Smooth muscle cell of the brain vasculature (primary cell): ENCODE measurements around the gene NAV3.

Experiments
- DNase-seq: peaks from one replicate; pipeline ENCODE4 v3.0.0-alpha.2; 2012; ENCODE audit warnings: low read depth, low spot score

NAV3 gene

DNA sequence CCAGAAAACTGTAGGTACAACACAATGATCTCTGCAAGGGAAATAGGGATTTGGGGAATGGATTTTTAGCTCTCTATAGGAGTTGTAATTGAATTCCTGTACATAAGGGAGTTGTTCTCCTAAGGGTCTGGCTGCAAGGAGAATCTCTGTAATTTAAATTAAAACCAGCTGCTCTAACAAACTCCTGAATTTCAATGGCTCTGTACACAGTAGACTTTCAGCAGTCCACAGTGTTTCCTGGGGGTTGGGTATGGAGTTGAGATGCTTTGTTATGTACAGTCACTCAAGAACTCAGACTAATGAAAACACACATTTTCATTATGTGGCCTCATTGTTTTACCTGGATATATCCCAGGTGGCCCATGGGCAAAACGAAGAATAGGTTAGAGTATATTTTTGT lies 93.2 kb downstream of the NAV3 start:
- DNase-seq: no peak

DNA sequence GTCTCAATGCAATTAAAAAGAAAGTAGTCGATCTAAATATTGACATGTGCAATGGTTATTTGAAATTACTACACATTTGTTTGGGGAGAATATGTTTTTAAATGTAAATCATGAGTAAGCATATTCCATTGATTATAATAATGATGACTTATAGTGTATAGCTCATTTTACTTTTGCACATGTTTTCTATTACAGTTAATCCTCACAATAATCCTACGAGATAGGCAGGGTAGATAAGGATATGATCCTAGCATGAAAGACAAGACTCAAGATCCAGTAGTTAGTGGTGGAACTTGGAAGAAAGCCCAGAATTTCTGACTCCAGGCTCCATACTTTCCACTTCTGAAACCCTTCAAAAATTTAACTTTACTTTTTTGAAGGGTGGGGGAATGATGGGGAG lies 94.0 kb downstream of the NAV3 start:
- no peak for DNase-seq

DNA sequence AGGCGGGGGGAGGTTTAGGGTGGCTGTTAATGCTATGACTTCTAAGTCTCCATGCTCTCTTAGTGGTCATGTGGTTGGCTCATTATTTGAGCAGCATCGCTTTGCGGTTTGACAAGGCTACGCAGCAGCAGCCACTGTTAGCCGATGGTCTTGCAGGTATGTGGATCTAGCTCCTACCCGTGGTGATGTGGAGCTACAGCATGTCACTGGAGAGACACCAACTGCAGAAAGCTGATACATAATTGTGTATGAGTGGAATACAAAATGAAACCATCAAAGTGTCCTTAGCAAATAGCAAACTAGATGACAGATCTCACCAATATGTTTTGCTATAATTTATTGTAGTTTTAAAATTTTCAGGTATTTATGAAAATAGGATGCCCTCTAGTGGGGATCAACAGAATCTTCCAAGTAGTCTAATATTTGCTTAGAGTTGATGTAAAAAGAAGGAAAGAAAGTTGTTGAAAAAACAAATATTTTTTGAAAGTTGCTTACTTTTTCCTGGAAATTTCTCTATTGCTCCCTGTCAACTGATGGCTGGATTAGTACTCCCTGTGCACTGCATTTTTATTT lies 94.9 kb downstream of the NAV3 start:
- DNase-seq: peak; percentile 75

DNA sequence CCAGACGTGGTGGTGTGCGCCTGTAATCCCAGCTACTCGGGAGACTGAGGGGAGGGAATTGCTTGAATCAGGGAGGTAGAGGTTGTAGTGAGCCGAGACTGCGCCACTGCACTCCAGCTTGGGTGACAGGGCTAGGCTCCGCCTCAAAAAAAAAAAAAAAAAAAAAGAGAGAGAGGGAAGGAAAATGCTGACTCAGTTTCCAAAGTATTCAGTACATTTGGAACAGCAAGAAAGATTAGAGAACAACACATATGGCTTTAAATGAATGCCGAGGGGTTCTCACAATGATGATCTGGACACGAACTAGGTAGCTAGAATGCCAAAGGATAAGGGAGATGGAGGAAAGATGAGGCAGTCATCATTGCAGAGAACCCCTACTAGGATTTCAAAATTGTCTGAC lies 97.4 kb downstream of the NAV3 start:
- DNase-seq: no peak

DNA sequence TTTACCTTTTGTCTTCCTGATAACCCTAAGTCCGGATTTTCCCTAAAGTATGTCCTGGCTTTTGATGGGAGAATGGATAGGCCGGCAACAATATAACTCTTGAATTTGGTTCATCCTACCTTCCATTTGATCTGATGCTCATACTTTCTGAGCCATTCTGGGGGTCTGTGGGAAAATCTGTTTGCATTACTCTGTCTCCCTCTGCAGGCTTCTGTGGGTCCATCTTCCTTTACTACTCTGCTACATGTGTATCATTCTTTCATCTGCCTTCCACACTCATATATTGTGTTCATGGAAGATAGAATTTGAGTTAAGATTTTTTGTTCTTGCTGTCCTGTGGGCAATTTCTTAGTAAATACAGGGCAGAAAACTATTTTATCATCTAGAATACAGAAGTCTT lies 101.5 kb downstream of the NAV3 start:
- DNase-seq: no peak

DNA sequence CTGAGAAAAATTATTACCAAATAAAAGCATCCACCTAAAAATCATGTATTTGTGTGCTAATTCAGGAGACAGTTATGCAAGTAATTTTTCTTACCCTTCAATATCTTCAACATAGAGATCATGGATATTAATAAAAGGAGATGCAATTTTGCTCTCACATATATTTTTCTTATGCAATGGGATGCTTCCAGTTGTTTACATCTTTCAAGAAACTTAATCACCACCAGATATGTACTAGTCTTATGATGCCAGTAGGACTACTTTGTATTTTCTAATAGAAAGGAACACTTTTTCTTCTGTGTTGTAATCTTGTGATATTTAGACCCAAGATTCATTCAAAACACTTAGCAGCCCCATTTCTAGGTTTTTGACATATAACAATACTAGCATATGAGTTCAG lies 107.6 kb downstream of the NAV3 start:
- no peak for DNase-seq

DNA sequence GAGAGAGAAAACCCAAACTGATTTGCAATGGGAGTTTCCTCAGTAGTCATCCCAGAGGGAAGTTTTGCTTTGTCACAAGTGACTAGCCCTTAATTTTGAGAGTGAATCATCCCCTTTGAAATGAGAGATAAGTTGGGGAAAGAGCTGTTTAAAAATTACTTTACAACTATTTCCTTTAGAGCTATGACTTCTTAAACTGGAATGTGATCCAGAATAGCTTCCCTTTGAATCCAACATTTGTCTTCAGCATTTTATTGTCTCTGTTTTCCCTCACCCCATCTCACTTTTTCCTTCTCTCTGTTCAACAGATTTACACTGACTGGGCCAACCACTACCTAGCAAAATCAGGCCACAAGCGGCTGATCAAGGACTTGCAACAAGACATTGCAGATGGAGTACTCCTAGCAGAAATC lies 109.3 kb downstream of the NAV3 start:
- peak; percentile 44 for DNase-seq

DNA sequence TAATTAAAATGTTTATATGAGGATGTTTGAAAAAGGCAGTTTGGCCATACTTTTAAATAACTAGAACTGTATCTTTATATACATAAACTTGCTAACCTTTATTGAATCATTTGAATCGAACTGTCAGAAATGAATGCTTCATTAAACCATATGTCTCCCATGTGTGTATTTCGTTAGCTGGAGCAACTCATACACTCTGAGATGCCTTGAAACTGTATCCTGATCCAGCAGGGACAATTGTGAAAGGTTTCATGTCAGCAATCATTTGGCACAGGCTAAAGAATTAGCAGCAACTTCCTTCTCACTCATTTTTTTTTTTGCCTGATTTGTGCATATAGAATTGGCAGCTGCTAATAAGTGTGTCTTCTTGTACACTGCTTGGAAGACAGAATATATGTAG lies 109.9 kb downstream of the NAV3 start:
- DNase-seq: no peak

DNA sequence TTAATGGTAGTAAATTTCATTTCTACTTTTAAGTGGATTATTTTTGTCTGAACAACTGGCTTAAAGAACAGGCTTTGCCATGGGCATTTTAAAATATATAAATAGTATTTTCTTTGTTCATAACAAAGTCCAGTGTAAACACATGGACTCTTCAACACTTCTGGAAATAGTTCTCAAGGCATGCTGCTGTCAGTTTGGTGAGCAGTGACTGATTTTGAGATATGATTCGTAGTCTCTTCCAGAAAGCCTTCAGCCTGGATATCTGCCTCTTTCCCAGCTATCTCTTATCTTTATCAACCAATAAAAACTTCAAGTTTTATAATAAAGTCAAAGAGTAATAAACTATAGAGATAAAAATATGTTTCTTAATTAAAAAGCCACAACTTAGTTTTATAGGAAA lies 110.7 kb downstream of the NAV3 start:
- DNase-seq: no peak

DNA sequence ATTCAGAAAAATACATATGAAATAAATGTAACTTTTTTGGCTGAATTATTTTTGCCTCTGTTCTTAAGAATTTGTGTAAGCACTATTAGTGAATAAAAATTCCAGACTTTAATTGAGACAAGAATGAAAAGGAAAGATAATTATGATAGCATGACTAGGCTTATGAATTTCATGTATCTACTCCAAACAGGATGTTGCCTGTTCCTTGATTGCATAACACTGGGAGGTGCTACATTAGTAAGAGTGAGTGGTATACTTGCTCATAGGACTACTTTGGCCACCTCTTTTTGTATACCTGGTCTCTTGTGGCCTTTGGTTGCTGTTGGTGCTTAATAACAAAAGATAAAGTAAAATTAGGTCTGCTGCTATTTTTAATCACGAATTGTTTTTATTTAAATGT lies 112.8 kb downstream of the NAV3 start:
- DNase-seq: no peak

DNA sequence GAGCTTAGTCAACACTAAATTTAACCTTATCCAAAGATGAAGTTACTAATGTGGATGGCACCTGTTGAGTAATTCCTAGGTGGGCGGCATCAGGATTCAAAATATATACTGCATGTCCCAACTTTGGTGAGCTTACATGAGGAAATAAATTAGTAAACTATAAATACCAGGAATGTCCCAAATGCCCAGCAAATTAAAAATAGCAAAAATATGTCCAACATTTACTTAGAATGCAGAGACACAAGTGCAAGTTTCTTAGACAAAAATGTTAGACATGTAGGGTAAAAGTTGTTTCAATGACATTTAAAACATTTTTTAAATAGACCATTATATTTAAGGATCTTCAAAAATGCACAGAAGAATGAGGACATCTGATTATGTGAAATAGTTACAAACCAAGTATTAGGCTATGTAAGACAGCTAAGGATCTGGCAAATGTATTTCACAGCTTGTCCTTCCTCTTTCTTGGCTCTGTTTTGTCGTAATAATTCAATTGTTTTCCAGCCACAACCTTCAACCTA lies 115.9 kb downstream of the NAV3 start:
- no peak for DNase-seq

DNA sequence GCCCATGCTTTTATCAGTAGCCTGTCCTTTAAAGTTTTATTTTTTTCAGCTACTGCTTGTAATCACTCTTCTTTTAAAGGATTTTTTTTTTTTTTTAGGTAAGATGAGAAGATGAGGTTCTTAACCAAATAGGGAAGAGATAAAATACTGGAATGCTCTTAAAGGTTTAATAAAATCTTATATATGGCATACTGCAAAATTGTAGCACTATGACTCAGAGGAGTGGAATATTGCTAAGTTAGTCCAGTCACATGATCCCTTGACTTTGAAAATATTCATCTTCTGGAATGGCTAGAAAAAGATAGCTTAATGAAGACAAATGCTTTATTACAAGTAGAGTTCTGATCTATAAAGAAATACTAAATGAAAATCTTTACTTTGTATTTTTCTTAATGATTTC lies 116.6 kb downstream of the NAV3 start:
- DNase-seq: no peak

DNA sequence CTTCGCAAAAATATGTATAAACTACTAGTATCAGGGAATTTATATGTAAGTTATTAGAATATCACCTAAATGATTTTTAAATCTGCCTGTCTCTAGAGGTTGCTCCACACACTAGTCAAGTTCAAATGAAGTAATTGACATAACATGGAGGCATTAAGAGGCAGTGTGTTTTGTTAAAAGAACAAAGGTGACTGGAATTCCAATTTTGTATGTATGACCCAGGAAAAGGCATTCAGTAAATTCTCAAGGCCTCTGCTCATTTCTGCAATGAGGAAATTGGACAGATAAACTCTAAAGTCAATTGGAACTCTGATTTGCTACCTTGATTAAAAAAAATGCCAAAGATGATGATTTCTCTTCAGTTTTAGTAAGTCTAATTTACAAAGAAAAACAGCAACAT lies 117.1 kb downstream of the NAV3 start:
- no peak for DNase-seq

DNA sequence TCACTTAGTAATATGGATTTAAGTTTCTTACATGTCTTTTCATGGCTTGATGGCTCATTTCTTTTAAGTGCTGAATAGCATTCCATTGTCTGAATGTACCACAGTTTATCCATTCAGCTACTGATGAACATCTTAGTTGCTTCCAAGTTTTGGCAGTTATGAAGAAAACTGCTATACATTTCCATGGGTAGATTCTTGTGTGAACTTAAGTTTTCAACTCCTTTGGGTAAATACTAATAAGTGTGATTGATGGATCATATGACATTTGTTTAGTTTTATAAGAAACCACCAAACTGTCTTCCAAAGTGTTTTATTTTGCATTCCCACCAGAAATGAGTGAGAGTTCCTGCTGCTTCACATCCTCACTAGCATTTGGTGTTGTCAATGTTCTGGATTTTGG lies 119.2 kb downstream of the NAV3 start:
- DNase-seq: no peak

DNA sequence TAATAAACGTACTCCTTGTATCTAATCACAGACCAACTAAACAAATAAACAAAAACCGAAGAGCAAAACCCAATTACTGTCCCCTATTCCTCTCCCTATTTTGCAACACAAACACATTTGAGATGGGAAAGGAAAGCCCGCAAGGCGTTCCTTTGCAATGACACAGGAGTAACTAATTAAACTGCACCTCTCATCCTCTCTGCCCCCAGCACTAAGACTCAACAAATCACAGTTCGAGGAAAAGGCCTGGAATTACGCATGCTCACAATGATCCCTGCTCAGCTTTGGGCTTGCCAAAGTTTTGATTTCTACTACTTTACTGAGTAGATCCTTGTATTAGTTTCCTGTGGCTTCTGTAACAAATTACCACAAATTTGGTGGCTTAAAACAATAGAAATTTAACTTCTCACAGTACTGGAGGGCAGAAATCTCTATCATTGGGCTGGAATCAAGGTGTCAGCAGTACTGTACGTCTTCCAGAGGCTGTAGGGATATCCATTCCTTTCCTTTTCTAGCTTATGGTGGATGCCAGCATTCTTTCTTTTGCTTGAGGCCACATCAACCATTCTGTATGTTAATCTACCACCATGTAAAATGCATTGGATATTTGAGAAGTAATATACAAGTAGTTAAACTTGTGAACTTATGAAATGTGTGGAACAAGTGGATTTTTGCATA lies 123.0 kb downstream of the NAV3 start:
- no peak for DNase-seq

DNA sequence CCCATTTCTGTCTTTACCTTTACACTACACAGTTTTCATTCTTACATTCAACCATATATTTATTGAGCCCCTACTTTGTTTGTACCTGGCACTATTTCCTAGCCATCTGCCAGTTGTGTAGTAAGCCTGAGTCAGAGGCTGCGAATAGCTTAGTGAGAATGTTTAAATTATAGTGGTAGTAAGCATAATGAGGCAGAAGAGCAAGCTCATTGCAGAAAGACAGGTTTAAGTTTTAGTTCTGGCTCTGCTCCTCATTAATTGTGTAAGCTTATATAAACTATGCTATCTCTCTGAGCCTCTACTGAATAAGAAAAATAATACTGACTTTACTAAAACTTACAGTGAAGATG lies 123.5 kb downstream of the NAV3 start:
- no peak for DNase-seq

DNA sequence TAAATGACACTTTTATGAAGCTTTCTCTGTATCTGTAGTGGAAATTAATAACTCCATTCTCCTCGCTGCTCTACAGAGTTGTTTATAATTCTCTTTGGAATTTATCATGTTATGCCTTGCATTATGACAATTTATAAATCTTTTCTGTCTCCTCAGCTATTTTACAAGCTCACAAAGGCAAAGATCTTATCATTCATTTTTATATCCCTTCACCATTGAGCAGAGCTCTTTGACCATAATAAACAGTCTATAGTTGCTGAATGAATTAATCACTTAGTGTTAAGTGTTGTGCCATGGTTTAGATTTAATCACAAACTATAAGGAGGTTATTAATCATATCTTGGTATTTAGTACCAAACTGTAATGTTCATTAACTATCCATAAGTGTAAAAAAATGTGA lies 126.4 kb downstream of the NAV3 start:
- no peak for DNase-seq

DNA sequence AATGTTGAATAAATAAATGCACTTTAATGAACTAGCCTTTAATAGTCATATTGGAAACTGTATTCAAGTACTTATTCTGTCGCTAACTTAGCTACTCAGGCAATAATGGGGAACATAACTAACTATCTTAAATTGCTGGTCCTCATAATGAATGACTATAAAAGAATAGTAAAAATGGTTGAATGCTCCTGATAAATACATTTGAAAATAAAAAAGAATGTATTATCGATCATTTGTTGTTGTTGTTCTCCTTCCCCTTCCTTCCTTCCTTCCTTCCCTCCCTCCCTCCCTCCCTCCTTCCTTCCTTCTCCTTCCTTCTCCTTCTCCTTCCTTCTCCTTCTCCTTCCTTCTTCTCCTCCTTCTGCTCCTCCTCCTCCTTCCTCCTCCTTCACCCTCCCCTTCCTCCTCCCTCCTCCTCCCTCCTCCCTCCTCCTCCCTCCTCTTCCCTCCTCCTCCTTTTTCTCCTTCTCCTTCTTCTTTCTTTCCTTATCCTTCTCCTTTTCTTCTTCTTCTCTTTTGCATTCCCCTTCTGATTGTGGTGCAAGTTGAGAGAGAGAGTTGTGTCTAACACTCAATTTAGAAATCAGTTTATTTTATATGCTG lies 133.0 kb downstream of the NAV3 start:
- no peak for DNase-seq

DNA sequence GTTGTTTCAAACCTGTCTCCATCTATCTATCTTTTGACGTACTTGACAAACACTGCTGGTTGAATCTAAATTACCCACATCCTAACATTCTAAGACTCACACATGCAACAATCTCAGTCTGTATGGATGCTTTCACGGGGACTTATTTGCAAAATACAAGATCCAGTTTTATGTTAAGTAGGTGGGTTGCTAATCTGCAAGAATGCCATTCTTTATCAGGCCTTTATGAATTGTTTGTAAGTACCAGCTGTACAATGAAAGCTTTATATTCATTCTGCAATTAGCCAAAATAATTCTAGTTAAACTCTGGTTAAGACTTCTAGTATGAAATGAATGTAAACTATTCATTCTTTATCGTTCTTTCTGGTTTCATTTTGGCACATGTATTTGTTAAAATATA lies 135.1 kb downstream of the NAV3 start:
- DNase-seq: no peak

DNA sequence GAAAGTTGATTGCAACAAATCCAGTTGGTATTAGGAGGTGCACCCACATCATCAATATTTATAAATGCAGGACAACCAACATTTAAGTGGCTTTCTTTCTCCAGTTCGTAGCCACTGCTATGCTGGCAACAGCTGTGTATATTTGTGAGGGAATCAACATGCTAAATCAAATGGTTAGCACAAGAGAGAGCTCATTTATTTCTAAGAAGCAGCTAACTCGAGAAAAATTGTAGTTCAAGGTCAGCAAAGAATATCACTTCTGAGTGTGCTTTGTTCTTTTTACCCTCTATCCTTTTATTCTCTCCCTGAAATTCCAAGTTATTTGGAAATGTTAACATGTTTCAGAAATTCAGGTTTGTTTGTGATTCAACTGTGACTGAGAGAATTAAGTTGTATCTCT lies 137.3 kb downstream of the NAV3 start:
- no peak for DNase-seq

DNA sequence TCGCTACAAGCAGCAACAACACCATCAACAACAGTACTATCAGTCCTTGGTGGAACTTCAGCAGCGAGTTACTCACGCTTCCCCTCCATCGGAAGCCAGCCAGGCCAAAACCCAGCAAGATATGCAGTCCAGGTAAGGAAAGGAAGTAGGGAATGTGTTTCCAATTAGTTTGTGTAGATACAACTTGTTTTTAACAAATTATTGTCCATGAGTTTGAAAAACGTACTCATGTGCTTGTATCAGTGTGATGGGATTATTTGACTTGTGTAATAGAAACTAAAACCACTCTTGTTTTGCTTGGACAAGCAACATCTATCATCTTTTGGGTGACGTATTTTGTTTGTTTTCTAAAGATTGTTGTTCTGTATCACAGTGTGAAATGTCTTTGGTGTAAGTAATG lies 137.9 kb downstream of the NAV3 start:
- DNase-seq: no peak

DNA sequence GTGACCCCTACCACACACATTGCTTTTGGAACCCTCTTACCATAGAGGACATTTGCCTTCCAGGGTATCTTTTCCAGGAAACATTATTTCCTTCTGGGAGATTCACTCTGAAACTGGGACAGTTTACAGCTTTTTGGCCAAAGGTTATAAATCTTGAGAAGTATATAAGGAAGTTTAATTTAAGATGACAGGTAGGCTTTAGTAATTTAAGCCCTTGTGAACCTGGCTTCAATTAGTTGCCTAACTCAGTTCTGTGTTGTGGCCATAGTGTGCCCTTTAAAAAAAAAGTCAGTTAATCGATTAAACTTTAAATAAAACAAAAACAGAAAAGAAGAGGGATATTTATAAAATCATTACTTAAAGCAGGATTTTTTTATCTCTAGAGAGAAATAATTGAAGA lies 142.9 kb downstream of the NAV3 start:
- no peak for DNase-seq

DNA sequence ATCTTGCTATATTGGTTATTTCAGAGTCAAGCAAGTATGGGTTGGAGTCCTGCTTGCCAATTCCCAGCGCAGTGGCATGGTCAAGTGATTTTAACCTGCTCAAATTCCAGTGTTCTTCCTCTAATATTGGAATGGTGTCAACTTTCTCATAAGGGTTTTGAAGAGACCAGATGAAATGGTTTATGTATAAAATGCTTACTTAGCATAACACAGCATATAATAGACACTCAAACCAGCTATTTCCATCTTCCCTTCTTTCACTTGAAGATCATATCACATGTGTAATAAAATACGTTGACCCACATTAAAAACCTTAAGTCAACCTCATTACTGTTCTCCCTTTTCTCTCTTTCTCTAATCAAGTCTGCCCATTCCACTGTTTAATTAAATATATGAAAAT lies 144.0 kb downstream of the NAV3 start:
- DNase-seq: no peak
